H1 (cell line): ENCODE results near the gene IST1. TPM values are rescaled to one million over a fixed set of nuclear protein-coding genes. Genes with fewer than 3 reads are reported as not detected.

ENCODE experiments used
- CTCF ChIA-PET: fragments of 300-600 bp; sonication (Branson Sonifier 250); formaldehyde crosslinking; loops from one replicate; lab custom pipeline; 2021; ENCODE audit not compliant: partially characterized antibody; lab: Charles Lee
- POLR2A ChIA-PET: fragments of 300-600 bp; sonication (Branson Sonifier 250); formaldehyde crosslinking; loops from one replicate; lab custom pipeline; 2021; ENCODE audit warnings: inconsistent platforms; ENCODE audit not compliant: partially characterized antibody; lab: Charles Lee
- DNase-seq, 2 experiments: peaks; one replicate each; pipeline versions ENCODE4 v3.0.0 to v3.0.0-alpha.2; 2010 to 2022; ENCODE audit warnings: low spot score in 2 of 2, low read depth in 1 of 2, mixed read lengths in 1 of 2
- FAIRE-seq: peaks from 2 replicates; lab custom pipeline; 2011; peaks lifted over from hg19 to GRCh38; lab: Jason Lieb, UNC
- H2AFZ ChIP-seq: 2 replicates; pipeline ENCODE4 v1.8.1; 2012; ENCODE audit warnings: low read length, inconsistent platforms
- H2AK5ac ChIP-seq: 2 replicates; pipeline ENCODE4 v1.6.1; 2013; ENCODE audit warnings: low read depth, low read length
- H2BK120ac ChIP-seq: replicated peaks from 2 replicates; pipeline ENCODE3; 2013; ENCODE audit warnings: low read depth, low read length, inconsistent platforms
- H2BK12ac ChIP-seq: 2 replicates; pipeline ENCODE4 v1.6.1; 2013; ENCODE audit warnings: low read depth, low read length
- H2BK15ac ChIP-seq: 2 replicates; pipeline ENCODE4 v1.6.1; 2013; ENCODE audit warnings: low read length
- H2BK20ac ChIP-seq: 2 replicates; pipeline ENCODE4 v1.6.1; 2013; ENCODE audit warnings: low read length
- H2BK5ac ChIP-seq: 2 replicates; pipeline ENCODE4 v1.6.1; 2013; ENCODE audit warnings: low read depth, low read length
- H3K14ac ChIP-seq: 2 replicates; pipeline ENCODE4 v1.6.1; 2013; ENCODE audit warnings: inconsistent platforms; ENCODE audit not compliant: insufficient read length
- H3K18ac ChIP-seq: 2 replicates; pipeline ENCODE4 v1.6.1; 2013; ENCODE audit warnings: low read length; ENCODE audit errors: extremely low read depth
- H3K23ac ChIP-seq: 2 replicates; pipeline ENCODE4 v1.6.1; 2013; ENCODE audit warnings: inconsistent platforms; ENCODE audit not compliant: insufficient read length
- H3K23me2 ChIP-seq: 2 replicates; pipeline ENCODE4 v1.6.1; 2013; ENCODE audit warnings: low read depth, low read length
- H3K27ac ChIP-seq: 2 replicates; pipeline ENCODE4 v1.6.1; 2011; ENCODE audit warnings: low read depth, low read length, inconsistent platforms
- H3K27me3 ChIP-seq, 4 experiments: replicated peaks in 1 of 4; 1 replicate in 1 of 4; 2 replicates in 3 of 4; pipeline versions ENCODE4 v1.6.1 to v1.8.1; 2011 to 2013; ENCODE audit warnings: low read length in 3 of 4, mild to moderate bottlenecking in 3 of 4, inconsistent platforms in 2 of 4, mixed read lengths in 2 of 4, moderate library complexity in 1 of 4; ENCODE audit not compliant: control insufficient read depth in 3 of 4, insufficient read depth in 3 of 4; ENCODE audit errors: extremely low read depth in 1 of 4
- H3K36me3 ChIP-seq, 4 experiments: 2 replicates each; pipeline versions ENCODE4 v1.6.1 to v1.8.1; 2011 to 2013; ENCODE audit warnings: mild to moderate bottlenecking in 4 of 4, low read length in 3 of 4, moderate library complexity in 2 of 4, control low read depth in 1 of 4, inconsistent platforms in 1 of 4; ENCODE audit not compliant: insufficient read depth in 4 of 4, control insufficient read depth in 2 of 4
- H3K4ac ChIP-seq: replicated peaks from 2 replicates; pipeline ENCODE3; 2013; ENCODE audit warnings: low read length, low read depth, mixed read lengths, inconsistent platforms; ENCODE audit not compliant: insufficient read length
- H3K4me1 ChIP-seq, 4 experiments: replicated peaks in 1 of 4; 1 replicate in 1 of 4; 2 replicates in 3 of 4; pipeline versions ENCODE4 v1.6.1 to v1.8.1; 2011 to 2013; ENCODE audit warnings: low read length in 3 of 4, inconsistent platforms in 2 of 4, mixed read lengths in 1 of 4; ENCODE audit not compliant: insufficient read depth in 4 of 4, control insufficient read depth in 3 of 4
- H3K4me2 ChIP-seq, 2 experiments: 2 replicates each; pipeline versions ENCODE4 v1.6.1 to v1.8.1; 2011 to 2013; ENCODE audit warnings: low read depth in 2 of 2, low read length in 2 of 2, control low read depth in 1 of 2, inconsistent platforms in 1 of 2, mild to moderate bottlenecking in 1 of 2; ENCODE audit not compliant: insufficient read depth in 1 of 2
- H3K4me3 ChIP-seq, 4 experiments: fragments of 200-600, 300-600 bp in 1 of 4; sonication (generic), shearing (Covaris generic), sonication (Bioruptor Twin) in 1 of 4; 2 replicates each; pipeline versions ENCODE4 v1.5.1 to v1.8.1; 2011 to 2016; ENCODE audit warnings: low read length in 4 of 4, low read depth in 3 of 4, control low read depth in 2 of 4, inconsistent platforms in 2 of 4, mild to moderate bottlenecking in 2 of 4, mixed read lengths in 1 of 4, moderate library complexity in 1 of 4; ENCODE audit not compliant: insufficient read depth in 2 of 4; ENCODE audit errors: extremely low read depth in 1 of 4
- H3K56ac ChIP-seq: replicated peaks from 2 replicates; pipeline ENCODE3; 2013; ENCODE audit warnings: low read depth, mild to moderate bottlenecking, mixed read lengths, low read length, inconsistent platforms; ENCODE audit not compliant: insufficient read length
- H3K79me1 ChIP-seq: 2 replicates; pipeline ENCODE4 v1.6.1; 2013; ENCODE audit warnings: low read depth, low read length, control low read depth
- H3K79me2 ChIP-seq, 2 experiments: 2 replicates each; pipeline versions ENCODE4 v1.6.1 to v1.8.1; 2012 to 2013; ENCODE audit warnings: low read length in 2 of 2, mild to moderate bottlenecking in 2 of 2, inconsistent platforms in 1 of 2; ENCODE audit not compliant: insufficient read depth in 2 of 2, control insufficient read depth in 1 of 2
- H3K9ac ChIP-seq, 4 experiments: replicated peaks in 1 of 4; 1 replicate in 1 of 4; 2 replicates in 3 of 4; pipeline versions ENCODE4 v1.6.1 to v1.8.1; 2011 to 2013; ENCODE audit warnings: low read depth in 3 of 4, low read length in 3 of 4, control low read depth in 2 of 4, mild to moderate bottlenecking in 2 of 4, moderate library complexity in 2 of 4, inconsistent platforms in 1 of 4; ENCODE audit errors: extremely low read depth in 1 of 4
- H3K9me3 ChIP-seq, 2 experiments: 2 replicates each; pipeline versions ENCODE4 v1.6.1 to v1.8.1; 2012 to 2013; ENCODE audit warnings: mild to moderate bottlenecking in 2 of 2, moderate library complexity in 2 of 2, control low read depth in 1 of 2, inconsistent platforms in 1 of 2, low read depth in 1 of 2, low read length in 1 of 2, mixed read lengths in 1 of 2; ENCODE audit not compliant: insufficient read depth in 2 of 2
- H4K20me1 ChIP-seq, 2 experiments: replicated peaks in 1 of 2; 2 replicates each; pipeline versions ENCODE3 to v1.8.1; 2011 to 2013; ENCODE audit warnings: inconsistent platforms in 2 of 2, low read length in 2 of 2, mild to moderate bottlenecking in 1 of 2; ENCODE audit not compliant: insufficient read depth in 2 of 2, control insufficient read depth in 1 of 2
- H4K5ac ChIP-seq: 2 replicates; pipeline ENCODE4 v1.6.1; 2013; ENCODE audit warnings: low read length, low read depth, mixed read lengths, inconsistent platforms; ENCODE audit not compliant: insufficient read length
- H4K8ac ChIP-seq: 2 replicates; pipeline ENCODE4 v1.8.0; 2013; ENCODE audit warnings: mild to moderate bottlenecking, moderate library complexity, low read length, inconsistent platforms; ENCODE audit not compliant: insufficient read depth; ENCODE audit errors: extremely low read depth
- H4K91ac ChIP-seq: replicated peaks from 2 replicates; pipeline ENCODE3; 2013; ENCODE audit warnings: low read length, mixed read lengths, inconsistent platforms; ENCODE audit not compliant: insufficient read length
- CBX8 ChIP-seq: fragments of 300-800, 300-1000 bp; sonication (generic); IDR thresholded peaks from 2 replicates; pipeline ENCODE4 v1.7.1; 2016; ENCODE audit warnings: low read depth, low read length, borderline replicate concordance
- HDAC2 ChIP-seq, 2 experiments: fragments of 300-600 bp in 1 of 2; sonication (generic) in 1 of 2; IDR thresholded peaks; 2 replicates each; pipeline ENCODE4 v1.6.1; 2011 to 2012; ENCODE audit warnings: low read depth in 2 of 2, low read length in 2 of 2, mild to moderate bottlenecking in 2 of 2, moderate library complexity in 2 of 2, borderline replicate concordance in 1 of 2, inconsistent platforms in 1 of 2
- JUN ChIP-seq: IDR thresholded peaks from 2 replicates; pipeline ENCODE4 v1.6.1; 2011; ENCODE audit warnings: low read depth, mild to moderate bottlenecking, improper control_type of control experiment, low read length
- MAFK ChIP-seq: IDR thresholded peaks from 2 replicates; pipeline ENCODE4 v1.6.1; 2012; ENCODE audit warnings: low read depth, mild to moderate bottlenecking, improper control_type of control experiment, low read length
- RXRA ChIP-seq: IDR thresholded peaks from 2 replicates; pipeline ENCODE4 v1.6.1; 2011; ENCODE audit warnings: low read depth, mild to moderate bottlenecking, low read length, moderate library complexity; ENCODE audit not compliant: insufficient read depth
- WGBS, 2 experiments: shearing (Covaris generic) in 1 of 2; methylation state at CpG; one replicate each; pipeline versions ENCODE4 v1.1.6 to v1.1.7; 2013 to 2015; ENCODE audit warnings: low lambda C conversion rate in 2 of 2, mixed read lengths in 2 of 2, inconsistent platforms in 1 of 2, low coverage in 1 of 2, missing lambda C conversion rate in 1 of 2; ENCODE audit not compliant: insufficient replicate concordance in 2 of 2, insufficient coverage in 1 of 2, insufficient read length in 1 of 2; ENCODE audit errors: extremely low coverage in 1 of 2, missing lambda C conversion rate in 1 of 2; 5-methylcytosine and 5-hydroxymethylcytosine counted together
- polyA plus RNA-seq, 7 experiments: library from polyadenylated mRNA; depleted of rRNA in 3 of 7; stranded (reverse) in 5 of 7; unstranded in 2 of 7; fragments of >200 nt in 5 of 7; fragments of 200-250 nt in 2 of 7; gene quantifications; 1 replicate in 5 of 7; 2 replicates in 1 of 7; 4 replicates in 1 of 7; pipeline versions ENCODE4 v1.2.1 to v1.2.3, GENCODE V29; 2011 to 2013; ENCODE audit warnings: missing spikeins in 2 of 7, mixed read lengths in 2 of 7
- total RNA-seq: library from RNA; stranded (reverse); fragmentation: NEBNext Ultra II Directional; extraction: Animal tissue kit (Norgen Biotek cat#: 25700); gene quantifications from 2 replicates; pipeline ENCODE4 v1.2.1, GENCODE V29; 2021
- TF ChIP-seq, protein P1 (sequence below): IDR thresholded peaks from 2 replicates; pipeline ENCODE4 v1.6.1; 2011; ENCODE audit warnings: low read depth, mild to moderate bottlenecking, low read length; ENCODE audit not compliant: insufficient read depth
- TF ChIP-seq, protein P2 (sequence below): IDR thresholded peaks from 2 replicates; pipeline ENCODE4 v1.6.1; 2011; ENCODE audit warnings: low read length, improper control_type of control experiment

Gene IST1
- total and polyA plus RNA-seq, 2 of the 8 experiments (the other 6 are each of a cell fraction or from before 2014, with no cell fraction given) = 190 to 248 TPM

DNA sequence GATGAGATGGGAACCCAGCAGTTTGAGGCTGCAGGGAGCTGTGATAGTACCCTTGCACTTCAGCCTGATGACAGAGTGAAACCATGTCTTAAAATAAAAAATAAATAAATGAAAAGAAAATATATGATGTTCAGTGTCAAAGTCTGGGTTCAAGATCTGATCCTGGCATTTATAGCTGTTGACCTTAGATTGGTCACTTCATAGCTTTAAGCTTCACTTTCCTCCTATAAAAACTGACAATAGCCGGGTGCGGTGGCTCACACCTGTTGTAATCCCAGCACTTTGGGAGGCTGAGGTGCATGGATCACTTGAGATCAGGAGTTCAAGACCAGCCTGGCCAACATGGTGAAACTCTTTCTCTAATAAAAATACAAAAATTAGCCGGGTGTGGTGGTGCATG lies 6.2 kb upstream of the IST1 start:
- ChIA-PET CTCF (interaction anchor here (1.0 to 1.9 kb wide), 2 partner anchors 16 to 27 kb away, joined by 3 to 4 read pairs; no protein-coding TSS in a partner anchor), POLR2A (interaction anchor here (2.5 kb wide), 1 partner anchor 9 kb away, joined by 8 read pairs; no protein-coding TSS in a partner anchor)
- H3K27ac ChIP-seq = no peak overlapping the region
- H4K91ac ChIP-seq = no peak overlapping the region
- no peak overlapping the region for H4K8ac ChIP-seq
- H3K27me3 ChIP-seq = no peaks in the 10 kb centered on the region
- peaks cover 3% of the 10 kb centered on the region; the same call in 1 of the 2 replicates for H3K23me2 ChIP-seq
- no peak overlapping the region for H2BK120ac ChIP-seq
- no peak overlapping the region for H2BK12ac ChIP-seq
- no peak overlapping the region for H2BK20ac ChIP-seq
- H3K56ac ChIP-seq = no peak overlapping the region
- H4K5ac ChIP-seq = no peak overlapping the region
- H2AFZ ChIP-seq = no peak overlapping the region
- no peak overlapping the region for H3K18ac ChIP-seq
- DNase-seq (no peak), FAIRE-seq (no peak)
- no peak overlapping the region for H3K9ac ChIP-seq
- H4K20me1 ChIP-seq = no peaks in the 10 kb centered on the region
- 88% methylated on average over 3 of the region's 3 CpGs; no CpG with 5 or more reads in 1 of the 2 experiments for WGBS, 2 experiments
- H3K23ac ChIP-seq = no peak overlapping the region
- no peak overlapping the region for H3K4me2 ChIP-seq
- peaks cover 0 to 4% (median 2%) of the 10 kb centered on the region in 4 experiments; a peak in 1 of 7 replicates for H3K4me1 ChIP-seq
- no peaks in the 10 kb centered on the region for H3K79me1 ChIP-seq
- no peak overlapping the region for H2AK5ac ChIP-seq
- H3K14ac ChIP-seq = no peak overlapping the region
- no peak overlapping the region for H2BK15ac ChIP-seq
- no peaks in the 10 kb centered on the region for H3K79me2 ChIP-seq
- H2BK5ac ChIP-seq = no peak overlapping the region
- no peak overlapping the region for H3K4ac ChIP-seq
- H3K36me3 ChIP-seq = no peaks in the 10 kb centered on the region
- no peaks in the 10 kb centered on the region for H3K9me3 ChIP-seq
- no peak overlapping the region for H3K4me3 ChIP-seq
- TF ChIP-seq, protein P1, sequence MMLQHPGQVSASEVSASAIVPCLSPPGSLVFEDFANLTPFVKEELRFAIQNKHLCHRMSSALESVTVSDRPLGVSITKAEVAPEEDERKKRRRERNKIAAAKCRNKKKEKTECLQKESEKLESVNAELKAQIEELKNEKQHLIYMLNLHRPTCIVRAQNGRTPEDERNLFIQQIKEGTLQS = no peak
- no peak for TF ChIP-seq CBX8
- TF ChIP-seq, protein P2, sequence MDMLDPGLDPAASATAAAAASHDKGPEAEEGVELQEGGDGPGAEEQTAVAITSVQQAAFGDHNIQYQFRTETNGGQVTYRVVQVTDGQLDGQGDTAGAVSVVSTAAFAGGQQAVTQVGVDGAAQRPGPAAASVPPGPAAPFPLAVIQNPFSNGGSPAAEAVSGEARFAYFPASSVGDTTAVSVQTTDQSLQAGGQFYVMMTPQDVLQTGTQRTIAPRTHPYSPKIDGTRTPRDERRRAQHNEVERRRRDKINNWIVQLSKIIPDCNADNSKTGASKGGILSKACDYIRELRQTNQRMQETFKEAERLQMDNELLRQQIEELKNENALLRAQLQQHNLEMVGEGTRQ = no peak
- no peak for TF ChIP-seq HDAC2 (IDR thresholded peaks at IDR 0.05; ENCODE audit: borderline replicate concordance in 1 of 2, low read depth in 2 of 2, low read length in 2 of 2)
- no peak for TF ChIP-seq MAFK
- no peak for TF ChIP-seq JUN
- no peak for TF ChIP-seq RXRA
